Neural cell (in vitro differentiated cells): ENCODE data around the gene CBFA2T2.

Experiments used
- CTCF ChIP-seq: fragments of 450-650 bp; IDR thresholded peaks from 2 replicates; pipeline ENCODE4 v1.5.1; 2014; ENCODE audit warnings: antibody characterized with exemption, mild to moderate bottlenecking, moderate library complexity; ENCODE audit not compliant: poor library complexity, severe bottlenecking
- EZH2 ChIP-seq: fragments of 200-600, 300-800 bp; shearing (Covaris generic), sonication (generic); IDR thresholded peaks from 2 replicates; pipeline ENCODE4 v1.6.1; 2014; ENCODE audit warnings: antibody characterized with exemption, low read length, borderline replicate concordance, mild to moderate bottlenecking; ENCODE audit not compliant: insufficient read depth, poor library complexity, severe bottlenecking
- POLR2AphosphoS5 ChIP-seq: IDR thresholded peaks from 2 replicates; pipeline ENCODE4 v1.6.1; 2012
- RAD21 ChIP-seq: fragments of 450-650 bp; conservative IDR thresholded peaks from 2 replicates; pipeline ENCODE4 v1.6.1; 2014; ENCODE audit warnings: antibody characterized with exemption, mild to moderate bottlenecking, moderate library complexity
- TAF1 ChIP-seq: IDR thresholded peaks from 2 replicates; pipeline ENCODE4 v1.6.1; 2012; ENCODE audit warnings: low read depth

DNA sequence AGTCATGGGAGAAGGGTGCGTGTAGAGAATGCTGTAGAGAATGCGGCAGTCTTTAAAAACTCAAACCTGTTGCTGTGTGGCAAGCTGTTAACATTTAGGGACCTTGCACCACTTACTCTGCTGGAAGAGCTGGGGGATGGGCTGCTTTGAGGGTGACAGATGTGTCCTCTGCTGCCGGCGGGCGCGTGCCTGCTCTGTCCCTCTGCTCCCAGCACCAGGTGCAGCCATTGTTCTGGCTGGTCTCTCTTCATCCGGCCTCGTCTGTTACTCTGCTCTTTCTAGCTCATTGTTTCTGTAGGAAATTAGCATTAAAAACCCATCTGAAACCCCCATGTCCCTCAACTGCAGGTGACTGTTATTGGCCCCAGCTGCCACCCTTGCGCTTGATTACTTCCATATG is 78.5 kb downstream of the CBFA2T2 start:
- TF ChIP-seq CTCF (no peak), EZH2 (no peak), TAF1 (no peak), POLR2AphosphoS5 (no peak), RAD21 (no peak)
